Measurements from ENCODE around the gene PDGFRB.
"Not testable (repeated sequence)": the region's sequence is repeated elsewhere in the genome, so short reads cannot be mapped to it uniquely, and the experiment has no call there.

Gene PDGFRB

GRCh38 chr5:150097152-150097551 lies 58.5 kb downstream of the PDGFRB start:
- H4K20me1 ChIP-seq (ENCODE audit: insufficient read depth, low read length), result no peaks in the 10 kb centered on the region
- no peak overlapping the region for H3K4me2 ChIP-seq (ENCODE audit: low read length)
- H3K9me3 ChIP-seq (ENCODE audit: insufficient read depth, low read length), result no peaks in the 10 kb centered on the region
- no peaks in the 10 kb centered on the region for H3K79me2 ChIP-seq (ENCODE audit: low read length)
- no peak overlapping the region for H2AFZ ChIP-seq (ENCODE audit: low read depth, low read length)
- TF ChIP-seq EZH2phosphoT487 (IDR thresholded peaks at IDR 0.05; ENCODE audit: low read depth), result no peak
- TF ChIP-seq, protein P1, sequence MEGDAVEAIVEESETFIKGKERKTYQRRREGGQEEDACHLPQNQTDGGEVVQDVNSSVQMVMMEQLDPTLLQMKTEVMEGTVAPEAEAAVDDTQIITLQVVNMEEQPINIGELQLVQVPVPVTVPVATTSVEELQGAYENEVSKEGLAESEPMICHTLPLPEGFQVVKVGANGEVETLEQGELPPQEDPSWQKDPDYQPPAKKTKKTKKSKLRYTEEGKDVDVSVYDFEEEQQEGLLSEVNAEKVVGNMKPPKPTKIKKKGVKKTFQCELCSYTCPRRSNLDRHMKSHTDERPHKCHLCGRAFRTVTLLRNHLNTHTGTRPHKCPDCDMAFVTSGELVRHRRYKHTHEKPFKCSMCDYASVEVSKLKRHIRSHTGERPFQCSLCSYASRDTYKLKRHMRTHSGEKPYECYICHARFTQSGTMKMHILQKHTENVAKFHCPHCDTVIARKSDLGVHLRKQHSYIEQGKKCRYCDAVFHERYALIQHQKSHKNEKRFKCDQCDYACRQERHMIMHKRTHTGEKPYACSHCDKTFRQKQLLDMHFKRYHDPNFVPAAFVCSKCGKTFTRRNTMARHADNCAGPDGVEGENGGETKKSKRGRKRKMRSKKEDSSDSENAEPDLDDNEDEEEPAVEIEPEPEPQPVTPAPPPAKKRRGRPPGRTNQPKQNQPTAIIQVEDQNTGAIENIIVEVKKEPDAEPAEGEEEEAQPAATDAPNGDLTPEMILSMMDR (IDR thresholded peaks at IDR 0.05; ENCODE audit: low read depth, low read length), result no peak
- no peak overlapping the region for H3K9ac ChIP-seq (ENCODE audit: low read length)
- no peaks in the 10 kb centered on the region for H3K36me3 ChIP-seq (replicated peaks; ENCODE audit: low read depth, low read length)
- H3K27ac ChIP-seq (ENCODE audit: low read length), result no peak overlapping the region
- H3K4me1 ChIP-seq (ENCODE audit: low read length), result no peaks in the 10 kb centered on the region
- peaks cover 7% of the 10 kb centered on the region; the same call in 1 of the 2 replicates for H3K27me3 ChIP-seq (ENCODE audit: low read depth, low read length)
- H3K4me3 ChIP-seq (ENCODE audit: low read length), result no peak overlapping the region

DNA sequence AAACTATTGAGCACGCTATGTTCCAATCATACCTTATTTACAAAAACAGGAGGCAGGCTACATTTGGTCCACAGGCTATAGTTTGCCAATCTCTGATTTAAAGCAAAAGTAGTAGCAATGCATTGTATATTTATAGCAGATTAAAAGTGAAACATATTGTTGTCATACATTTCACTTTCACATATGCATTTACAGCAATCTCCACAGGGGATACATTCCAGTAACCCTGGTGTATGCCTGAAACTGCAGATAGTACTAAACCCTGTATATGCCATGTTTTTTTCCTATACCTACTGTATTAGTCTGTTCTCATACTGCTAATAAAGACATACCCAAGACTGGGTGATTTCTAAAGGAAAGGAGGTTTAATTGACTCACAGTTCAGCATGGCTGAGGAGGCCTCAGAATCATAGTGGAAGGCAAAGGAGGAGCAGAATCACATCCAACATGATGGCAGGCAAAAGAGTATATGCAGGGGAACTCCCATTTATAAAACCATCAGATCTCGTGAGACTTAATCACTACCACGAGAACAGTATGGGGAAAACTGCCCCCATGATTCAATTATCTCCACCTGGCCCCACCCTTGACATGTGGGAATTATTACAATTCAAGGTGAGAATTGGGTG lies 63.4 kb downstream of the PDGFRB start:
- Histone ChIP-seq H3K4me2 (ENCODE audit: low read length) (no peak overlapping the region), H3K9ac (ENCODE audit: low read length) (no peak overlapping the region), H2AFZ (ENCODE audit: low read depth, low read length) (no peak overlapping the region), H3K79me2 (ENCODE audit: low read length) (no peaks in the 10 kb centered on the region), H3K27ac (ENCODE audit: low read length) (no peak overlapping the region), H3K4me3 (ENCODE audit: low read length) (no peak overlapping the region), H4K20me1 (ENCODE audit: insufficient read depth, low read length) (no peaks in the 10 kb centered on the region), H3K36me3 (replicated peaks; ENCODE audit: low read depth, low read length) (no peaks in the 10 kb centered on the region), H3K4me1 (ENCODE audit: low read length) (0 out of 2 replicates have a peak, but pooled peaks cover 2% of the 10 kb centered on the region), H3K9me3 (ENCODE audit: insufficient read depth, low read length) (no peaks in the 10 kb centered on the region), H3K27me3 (ENCODE audit: low read depth, low read length) (peaks cover 12% of the 10 kb centered on the region; the same call in 1 of the 2 replicates)
- TF ChIP-seq, protein P1 (IDR thresholded peaks at IDR 0.05; ENCODE audit: low read depth, low read length), result no peak
- no peak for TF ChIP-seq EZH2phosphoT487 (IDR thresholded peaks at IDR 0.05; ENCODE audit: low read depth)

GRCh38 chr5:150085950-150086715 lies 69.5 kb downstream of the PDGFRB start, which contains the start of gene CSF1R:
CSF1R (minus strand) TSS chr5:150086554; CDS start chr5:150086427, 127 bp downstream.
- Histone ChIP-seq H3K79me2 (ENCODE audit: low read length) (no peaks in the 10 kb centered on the region), H3K4me2 (ENCODE audit: low read length) (no peak within 1 kb of the TSS), H2AFZ (ENCODE audit: low read depth, low read length) (no peak within 1 kb of the TSS), H3K27ac (ENCODE audit: low read length) (no peak within 1 kb of the TSS), H3K36me3 (replicated peaks; ENCODE audit: low read depth, low read length) (no peaks in the 10 kb centered on the region), H3K27me3 (ENCODE audit: low read depth, low read length) (peaks cover 9% of the 10 kb centered on the region; the same call in 1 of the 2 replicates), H3K9ac (ENCODE audit: low read length) (no peak within 1 kb of the TSS), H3K4me1 (ENCODE audit: low read length) (peaks cover 13% of the 10 kb centered on the region), H4K20me1 (ENCODE audit: insufficient read depth, low read length) (no peaks in the 10 kb centered on the region), H3K4me3 (ENCODE audit: low read length) (no peak within 1 kb of the TSS), H3K9me3 (ENCODE audit: insufficient read depth, low read length) (no peaks in the 10 kb centered on the region)
- no peak for TF ChIP-seq EZH2phosphoT487 (IDR thresholded peaks at IDR 0.05; ENCODE audit: low read depth)
- TF ChIP-seq, protein P1 (IDR thresholded peaks at IDR 0.05; ENCODE audit: low read depth, low read length), result no peak

DNA sequence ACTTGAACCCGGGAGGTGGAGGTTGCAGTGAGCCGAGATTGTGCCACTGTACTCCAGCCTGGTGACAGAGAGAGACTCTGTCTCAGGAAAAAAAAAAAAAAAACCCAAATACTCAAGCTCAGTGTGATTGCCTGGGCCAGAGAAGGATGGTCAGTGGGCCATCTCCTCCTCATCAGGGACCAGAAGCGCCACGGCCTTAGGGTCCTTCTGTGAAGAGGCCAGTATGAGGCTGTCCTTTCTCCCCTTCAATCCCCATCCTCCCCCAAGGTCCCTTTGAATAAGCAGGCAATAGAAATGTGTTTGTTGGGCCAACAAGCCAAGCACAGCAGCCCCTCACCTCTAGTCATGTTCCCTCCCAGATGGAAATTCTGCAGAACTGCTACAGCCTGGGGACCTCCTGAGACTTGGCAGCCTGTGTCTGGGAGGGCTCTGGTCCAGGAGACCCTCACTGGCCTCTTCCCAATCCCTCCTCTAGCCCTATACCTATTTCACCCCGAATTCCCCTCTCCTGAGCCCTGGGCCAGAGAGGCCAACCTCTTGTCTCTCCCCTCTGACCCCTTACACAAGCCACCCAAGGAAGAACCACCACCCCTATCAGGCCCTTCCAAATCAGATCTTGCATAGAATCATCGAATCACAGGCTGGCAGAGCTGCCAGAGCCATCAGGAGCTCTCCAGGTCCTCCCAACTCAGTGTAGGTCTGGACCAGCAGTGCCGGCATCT lies 70.3 kb downstream of the PDGFRB start:
- TF ChIP-seq EZH2phosphoT487 (IDR thresholded peaks at IDR 0.05; ENCODE audit: low read depth), result no peak
- TF ChIP-seq, protein P1 (IDR thresholded peaks at IDR 0.05; ENCODE audit: low read depth, low read length), result no peak
- H3K4me2 ChIP-seq (ENCODE audit: low read length), result no peak overlapping the region
- H3K79me2 ChIP-seq (ENCODE audit: low read length), result no peaks in the 10 kb centered on the region
- no peaks in the 10 kb centered on the region for H3K36me3 ChIP-seq (replicated peaks; ENCODE audit: low read depth, low read length)
- no peaks in the 10 kb centered on the region for H3K9me3 ChIP-seq (ENCODE audit: insufficient read depth, low read length)
- H3K27me3 ChIP-seq (ENCODE audit: low read depth, low read length), result peaks cover 9% of the 10 kb centered on the region; the same call in 1 of the 2 replicates
- H3K4me1 ChIP-seq (ENCODE audit: low read length), result peaks cover 14% of the 10 kb centered on the region
- no peak overlapping the region for H3K27ac ChIP-seq (ENCODE audit: low read length)
- no peaks in the 10 kb centered on the region for H4K20me1 ChIP-seq (ENCODE audit: insufficient read depth, low read length)
- no peak overlapping the region for H3K4me3 ChIP-seq (ENCODE audit: low read length)
- no peak overlapping the region for H3K9ac ChIP-seq (ENCODE audit: low read length)
- no peak overlapping the region for H2AFZ ChIP-seq (ENCODE audit: low read depth, low read length)

DNA sequence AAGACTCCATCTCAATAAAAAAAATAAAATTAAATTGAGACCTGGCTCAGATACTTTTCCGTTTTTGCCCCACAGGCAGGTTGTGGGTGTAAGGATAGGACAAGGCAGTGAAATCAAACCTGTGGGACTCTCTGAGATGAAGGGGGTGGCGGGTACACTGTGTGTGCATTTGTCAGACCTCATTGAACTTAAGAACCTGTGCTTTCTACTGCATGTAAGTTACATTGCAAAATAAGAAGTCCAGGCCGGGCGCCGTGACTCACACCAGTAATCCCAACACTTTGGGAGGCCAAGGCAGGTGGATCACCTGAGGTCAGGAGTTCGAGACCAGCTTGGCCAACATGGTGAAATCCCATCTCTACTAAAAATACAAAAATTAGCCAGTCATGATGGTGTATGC lies 70.9 kb downstream of the PDGFRB start:
- not testable (repeated sequence) for H4K20me1 ChIP-seq (ENCODE audit: insufficient read depth, low read length); H3K9ac ChIP-seq (ENCODE audit: low read length); H2AFZ ChIP-seq (ENCODE audit: low read depth, low read length); H3K9me3 ChIP-seq (ENCODE audit: insufficient read depth, low read length); H3K79me2 ChIP-seq (ENCODE audit: low read length); H3K36me3 ChIP-seq (replicated peaks; ENCODE audit: low read depth, low read length); H3K4me3 ChIP-seq (ENCODE audit: low read length); H3K4me2 ChIP-seq (ENCODE audit: low read length); H3K27me3 ChIP-seq (ENCODE audit: low read depth, low read length); H3K27ac ChIP-seq (ENCODE audit: low read length)
- peaks cover 14% of the 10 kb centered on the region for H3K4me1 ChIP-seq (ENCODE audit: low read length)
